WTC11 (cell line): ENCODE results near the gene RNASET2. TPM values are rescaled to one million over a fixed set of nuclear protein-coding genes. Genes with fewer than 3 reads are reported as not detected.

Experiments used
- ATAC-seq: fragments of 200-7000 bp; cut with Tn5 transposase; 2 replicates; pipeline ENCODE4 v1.10.0; 2021; ENCODE audit warnings: mild to moderate bottlenecking, moderate library complexity
- CTCF ChIA-PET: fragments of 300-600 bp; sonication (Branson Sonifier 250); formaldehyde crosslinking; loops from one replicate; lab custom pipeline; 2021; ENCODE audit warnings: antibody characterized with exemption; lab: Charles Lee
- POLR2A ChIA-PET: fragments of 350-600 bp; sonication (Branson Sonifier 250); formaldehyde crosslinking; loops from one replicate; lab custom pipeline; 2021; ENCODE audit warnings: antibody characterized with exemption; lab: Charles Lee
- DNase-seq: peaks from one replicate; pipeline ENCODE4 v3.0.0; 2021; ENCODE audit warnings: low spot score
- H3K27ac Mint-ChIP-seq: 2 replicates; pipeline ENCODE4 v1.8.0; 2021; ENCODE audit warnings: mixed read lengths
- H3K27me3 Mint-ChIP-seq: 2 replicates; pipeline ENCODE4 v1.8.0; 2021; ENCODE audit warnings: low read depth, mild to moderate bottlenecking, moderate library complexity, mixed read lengths
- H3K36me3 Mint-ChIP-seq: 2 replicates; pipeline ENCODE4 v1.8.0; 2021; ENCODE audit warnings: mixed read lengths
- H3K4me1 Mint-ChIP-seq: 2 replicates; pipeline ENCODE4 v1.8.0; 2022; ENCODE audit warnings: mixed read lengths
- H3K4me3 Mint-ChIP-seq: 2 replicates; pipeline ENCODE4 v1.8.0; 2021; ENCODE audit warnings: mild to moderate bottlenecking, moderate library complexity, mixed read lengths
- H3K9me3 Mint-ChIP-seq: 2 replicates; pipeline ENCODE4 v1.8.0; 2021; ENCODE audit warnings: mixed read lengths
- ATF6 ChIP-seq: sonication (generic); formaldehyde crosslinking; IDR thresholded peaks from 2 replicates; pipeline ENCODE4 v1.8.1; 2023; ENCODE audit warnings: mild to moderate bottlenecking, missing genetic modification reagents
- CREM ChIP-seq: sonication (generic); formaldehyde crosslinking; IDR thresholded peaks from 2 replicates; pipeline ENCODE4 v1.8.1; 2022; ENCODE audit warnings: mild to moderate bottlenecking, missing genetic modification reagents, moderate library complexity
- CTCF ChIP-seq: fragments of 200-600 bp; IDR thresholded peaks from 2 replicates; pipeline ENCODE4 v1.8.0; 2022; ENCODE audit warnings: antibody characterized with exemption
- ELF4 ChIP-seq: sonication (generic); formaldehyde crosslinking; IDR thresholded peaks from 2 replicates; pipeline ENCODE4 v1.8.1; 2022; ENCODE audit warnings: low read depth, mild to moderate bottlenecking, moderate library complexity, missing genetic modification reagents
- ETV6 ChIP-seq: sonication (generic); formaldehyde crosslinking; IDR thresholded peaks from 2 replicates; pipeline ENCODE4 v1.8.1; 2022; ENCODE audit warnings: mild to moderate bottlenecking, missing genetic modification reagents
- FOXJ3 ChIP-seq: sonication (generic); formaldehyde crosslinking; IDR thresholded peaks from 2 replicates; pipeline ENCODE4 v1.9.0; 2021; ENCODE audit warnings: missing genetic modification reagents, mild to moderate bottlenecking, borderline replicate concordance
- JUN ChIP-seq: sonication (generic); formaldehyde crosslinking; IDR thresholded peaks from 2 replicates; pipeline ENCODE4 v1.8.0; 2023; ENCODE audit warnings: mild to moderate bottlenecking, missing genetic modification reagents
- MAX ChIP-seq: sonication (generic); formaldehyde crosslinking; IDR thresholded peaks from 2 replicates; pipeline ENCODE4 v1.8.0; 2022; ENCODE audit warnings: mild to moderate bottlenecking, missing genetic modification reagents
- MYBL2 ChIP-seq: sonication (generic); formaldehyde crosslinking; IDR thresholded peaks from 2 replicates; pipeline ENCODE4 v1.8.1; 2023; ENCODE audit warnings: mild to moderate bottlenecking, moderate library complexity, missing genetic modification reagents
- NFE2L1 ChIP-seq: sonication (generic); formaldehyde crosslinking; IDR thresholded peaks from 2 replicates; pipeline ENCODE4 v1.8.1; 2023; ENCODE audit warnings: missing genetic modification reagents
- NR2C2 ChIP-seq: sonication (generic); formaldehyde crosslinking; IDR thresholded peaks from 2 replicates; pipeline ENCODE4 v1.8.0; 2022; ENCODE audit warnings: mild to moderate bottlenecking, missing genetic modification reagents
- SOX15 ChIP-seq: fragments of 250-450 bp; sonication (Bioruptor Pico); IDR thresholded peaks from 2 replicates; pipeline ENCODE4 v1.9.0; 2021; ENCODE audit warnings: mild to moderate bottlenecking
- USF1 ChIP-seq: sonication (generic); formaldehyde crosslinking; IDR thresholded peaks from 2 replicates; pipeline ENCODE4 v1.8.0; 2022; ENCODE audit warnings: mild to moderate bottlenecking, missing genetic modification reagents
- ZNF121 ChIP-seq: sonication (generic); formaldehyde crosslinking; IDR thresholded peaks from 2 replicates; pipeline ENCODE4 v1.8.0; 2023; ENCODE audit warnings: missing genetic modification reagents
- ZNF219 ChIP-seq: sonication (generic); formaldehyde crosslinking; IDR thresholded peaks from 2 replicates; pipeline ENCODE4 v1.8.0; 2023; ENCODE audit warnings: missing genetic modification reagents, mild to moderate bottlenecking, borderline replicate concordance
- ZNF281 ChIP-seq: sonication (generic); formaldehyde crosslinking; IDR thresholded peaks from 2 replicates; pipeline ENCODE4 v1.8.0; 2023; ENCODE audit warnings: mild to moderate bottlenecking, missing genetic modification reagents
- ZNF532 ChIP-seq: fragments of 250-450 bp; sonication (Bioruptor Pico); IDR thresholded peaks from 2 replicates; pipeline ENCODE4 v1.9.0; 2021; ENCODE audit warnings: mild to moderate bottlenecking, borderline replicate concordance
- total RNA-seq: library from RNA; stranded (reverse); gene quantifications from 3 replicates; pipeline ENCODE4 v1.2.3, GENCODE V29; 2021

The RNASET2 gene
- total RNA-seq, 1 experiment from 2014 or later = 35.6 TPM

- ChIA-PET POLR2A (no interaction called here), CTCF (interaction anchor here (0.7 to 1.2 kb wide), 5 partner anchors 9 to 152 kb away, joined by 3 to 6 read pairs (median 4); no protein-coding TSS in a partner anchor)
- Mint-ChIP-seq H3K4me3 (no peak overlapping the region), H3K4me1 (no peaks in the 10 kb centered on the region), H3K9me3 (peaks cover 4% of the 10 kb centered on the region; the same call in 1 of the 2 replicates), H3K36me3 (0 out of 2 replicates have a peak, but pooled peaks cover 4% of the 10 kb centered on the region), H3K27ac (peak overlapping the region; percentile 47; the same call in 1 of the 2 replicates), H3K27me3 (no peaks in the 10 kb centered on the region)
- ATAC-seq (no peak), DNase-seq (no peak)
- TF ChIP-seq ATF6 (no peak), CREM (no peak), ZNF532 (CRISPR knock-in tag) (no peak), FOXJ3 (no peak), ZNF219 (CRISPR knock-in tag) (no peak), NFE2L1 (CRISPR knock-in tag) (no peak), ZNF121 (CRISPR knock-in tag) (no peak), CTCF (no peak), MAX (CRISPR knock-in tag) (no peak), JUN (CRISPR knock-in tag) (no peak), ZNF281 (CRISPR knock-in tag) (no peak), MYBL2 (CRISPR knock-in tag) (no peak), SOX15 (no peak), USF1 (CRISPR knock-in tag) (no peak), NR2C2 (CRISPR knock-in tag) (no peak), ETV6 (CRISPR knock-in tag) (no peak), ELF4 (CRISPR knock-in tag) (no peak)
Measured at GRCh38 chr6:166927240-166927934, 29.0 kb downstream of the RNASET2 start.
